ENCODE results near the gene CFAP77. TPM values are rescaled to one million over a fixed set of nuclear protein-coding genes. Genes with fewer than 3 reads are reported as not detected.

Gene CFAP77
- total RNA-seq, 6 donors from 2014 or later: 0.78 to 16.7 (median 2.7) TPM; not detected in 1

GRCh38 chr9:132479733-132480132, 69.7 kb downstream of the CFAP77 start:
- 91 to 92% methylated on average over 10 of the region's 10 CpGs for WGBS, 2 donors
- ATAC-seq (ENCODE audit: low FRiP score in 2 of 2): no peak
- TF ChIP-seq, protein P1, sequence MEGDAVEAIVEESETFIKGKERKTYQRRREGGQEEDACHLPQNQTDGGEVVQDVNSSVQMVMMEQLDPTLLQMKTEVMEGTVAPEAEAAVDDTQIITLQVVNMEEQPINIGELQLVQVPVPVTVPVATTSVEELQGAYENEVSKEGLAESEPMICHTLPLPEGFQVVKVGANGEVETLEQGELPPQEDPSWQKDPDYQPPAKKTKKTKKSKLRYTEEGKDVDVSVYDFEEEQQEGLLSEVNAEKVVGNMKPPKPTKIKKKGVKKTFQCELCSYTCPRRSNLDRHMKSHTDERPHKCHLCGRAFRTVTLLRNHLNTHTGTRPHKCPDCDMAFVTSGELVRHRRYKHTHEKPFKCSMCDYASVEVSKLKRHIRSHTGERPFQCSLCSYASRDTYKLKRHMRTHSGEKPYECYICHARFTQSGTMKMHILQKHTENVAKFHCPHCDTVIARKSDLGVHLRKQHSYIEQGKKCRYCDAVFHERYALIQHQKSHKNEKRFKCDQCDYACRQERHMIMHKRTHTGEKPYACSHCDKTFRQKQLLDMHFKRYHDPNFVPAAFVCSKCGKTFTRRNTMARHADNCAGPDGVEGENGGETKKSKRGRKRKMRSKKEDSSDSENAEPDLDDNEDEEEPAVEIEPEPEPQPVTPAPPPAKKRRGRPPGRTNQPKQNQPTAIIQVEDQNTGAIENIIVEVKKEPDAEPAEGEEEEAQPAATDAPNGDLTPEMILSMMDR (IDR thresholded peaks at IDR 0.05): no peak
- TF ChIP-seq EP300 (IDR thresholded peaks at IDR 0.05) (no peak), POLR2AphosphoS5 (IDR thresholded peaks at IDR 0.05) (no peak)
- Histone ChIP-seq H3K36me3 (no peaks in the 10 kb centered on the region), H3K27me3 (no peaks in the 10 kb centered on the region), H3K4me3 (no peak overlapping the region), H3K4me1 (no peaks in the 10 kb centered on the region), H3K9me3 (no peaks in the 10 kb centered on the region), H3K27ac (no peak overlapping the region)
- no peak for DNase-seq

- no peaks in the 10 kb centered on the region for H3K27me3 ChIP-seq
- no peaks in the 10 kb centered on the region for H3K9me3 ChIP-seq
- 70 to 71% methylated on average over 20 of the region's 20 CpGs for WGBS, 2 donors
- DNase-seq (no peak), ATAC-seq (ENCODE audit: low FRiP score in 2 of 2) (no peak)
- H3K4me1 ChIP-seq: no peaks in the 10 kb centered on the region
- no peak overlapping the region for H3K4me3 ChIP-seq
- no peak overlapping the region for H3K27ac ChIP-seq
- no peaks in the 10 kb centered on the region for H3K36me3 ChIP-seq
- TF ChIP-seq, protein P1 (IDR thresholded peaks at IDR 0.05): no peak
- no peak for TF ChIP-seq POLR2A (IDR thresholded peaks at IDR 0.05)
- no peak for TF ChIP-seq EP300 (IDR thresholded peaks at IDR 0.05)
- no peak for TF ChIP-seq POLR2AphosphoS5 (IDR thresholded peaks at IDR 0.05)
These were observed 71.2 kb downstream of the CFAP77 start for GRCh38 chr9:132481053-132481849.

- ATAC-seq (ENCODE audit: low FRiP score in 2 of 2): no peak
- TF ChIP-seq POLR2A (IDR thresholded peaks at IDR 0.05): no peak
- H3K4me1 ChIP-seq: no peaks in the 10 kb centered on the region
- DNase-seq: no peak
- H3K27ac ChIP-seq: no peak overlapping the region
- H3K27me3 ChIP-seq: peaks cover 0 to 4% (median 0%) of the 10 kb centered on the region in 4 donors
- WGBS, 2 donors: 76 to 77% methylated on average over 17 of the region's 17 CpGs
- no peaks in the 10 kb centered on the region for H3K9me3 ChIP-seq
- no peak overlapping the region for H3K4me3 ChIP-seq
- H3K36me3 ChIP-seq: no peaks in the 10 kb centered on the region
These were observed 72.3 kb downstream of the CFAP77 start for GRCh38 chr9:132482196-132482813.

DNA sequence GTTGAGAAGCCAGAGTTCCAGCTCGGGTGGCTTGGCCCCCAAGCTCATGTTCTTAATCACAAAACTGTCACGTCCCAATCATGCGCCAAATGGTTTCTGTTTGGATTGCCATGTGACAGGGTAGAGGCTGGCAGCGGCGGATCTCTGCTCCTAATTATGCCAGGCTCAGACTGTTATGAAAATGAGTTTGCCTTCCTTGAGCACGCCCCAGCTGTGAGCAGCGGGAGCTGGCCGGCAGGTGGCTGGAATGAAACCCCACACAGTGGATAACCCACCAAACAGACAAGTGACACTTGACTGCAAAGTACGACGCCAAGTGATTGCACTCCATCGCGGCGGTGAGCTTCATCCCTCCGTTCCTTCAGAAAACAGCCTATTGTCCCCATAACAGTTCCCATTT, 75.4 kb downstream of the CFAP77 start:
- 67 to 68% methylated on average over 14 of the region's 14 CpGs for WGBS, 2 donors
- Histone ChIP-seq H3K4me3 (no peak overlapping the region), H3K27me3 (peaks cover 0 to 4% (median 0%) of the 10 kb centered on the region in 4 donors), H3K9me3 (no peaks in the 10 kb centered on the region), H3K36me3 (no peaks in the 10 kb centered on the region), H3K4me1 (no peaks in the 10 kb centered on the region), H3K27ac (no peak overlapping the region)
- TF ChIP-seq, protein P1 (IDR thresholded peaks at IDR 0.05): no peak
- no peak for TF ChIP-seq EP300 (IDR thresholded peaks at IDR 0.05)
- no peak for TF ChIP-seq POLR2A (IDR thresholded peaks at IDR 0.05)
- no peak for TF ChIP-seq POLR2AphosphoS5 (IDR thresholded peaks at IDR 0.05)
- ATAC-seq (ENCODE audit: low FRiP score in 2 of 2): no peak
- DNase-seq: no peak

GRCh38 chr9:132486706-132487350, 76.8 kb downstream of the CFAP77 start:
- Histone ChIP-seq H3K4me1 (no peaks in the 10 kb centered on the region), H3K9me3 (no peaks in the 10 kb centered on the region), H3K36me3 (no peaks in the 10 kb centered on the region), H3K27ac (no peak overlapping the region), H3K4me3 (no peak overlapping the region), H3K27me3 (peaks cover 0 to 4% (median 0%) of the 10 kb centered on the region in 4 donors)
- TF ChIP-seq EP300 (IDR thresholded peaks at IDR 0.05) (no peak), POLR2AphosphoS5 (IDR thresholded peaks at IDR 0.05) (no peak)
- TF ChIP-seq, protein P1 (IDR thresholded peaks at IDR 0.05): no peak
- ATAC-seq (ENCODE audit: low FRiP score in 2 of 2): peak in 1 of 2 donors; percentile 4
- 30 to 40% methylated on average over 20 to 32 of the region's 32 CpGs for WGBS, 2 donors
- DNase-seq: peak in 1 of 2 donors; percentile 81
